Measurements from ENCODE around the gene DMP1.

- TF ChIP-seq POLR2A (IDR thresholded peaks at IDR 0.05) (no peak), CTCF (IDR thresholded peaks at IDR 0.05) (no peak)
Measured at GRCh38 chr4:87624698-87625097, 25.4 kb upstream of the DMP1 start.

All from heart left ventricle (tissue), 13 donors.